Stimulated activated CD8-positive, alpha-beta memory T cell treated with anti-CD3 and anti-CD28 coated beads, Interleukin-15, amount 100 ng/mL, for 48 hours (primary cell): ENCODE results near the gene NELL1.

Experiments used
- DNase-seq, 2 donors: peaks; one replicate each; pipeline ENCODE4 v3.0.0-alpha.2; 2020; ENCODE audit warnings: low read depth in 2 of 2

Gene NELL1

DNA sequence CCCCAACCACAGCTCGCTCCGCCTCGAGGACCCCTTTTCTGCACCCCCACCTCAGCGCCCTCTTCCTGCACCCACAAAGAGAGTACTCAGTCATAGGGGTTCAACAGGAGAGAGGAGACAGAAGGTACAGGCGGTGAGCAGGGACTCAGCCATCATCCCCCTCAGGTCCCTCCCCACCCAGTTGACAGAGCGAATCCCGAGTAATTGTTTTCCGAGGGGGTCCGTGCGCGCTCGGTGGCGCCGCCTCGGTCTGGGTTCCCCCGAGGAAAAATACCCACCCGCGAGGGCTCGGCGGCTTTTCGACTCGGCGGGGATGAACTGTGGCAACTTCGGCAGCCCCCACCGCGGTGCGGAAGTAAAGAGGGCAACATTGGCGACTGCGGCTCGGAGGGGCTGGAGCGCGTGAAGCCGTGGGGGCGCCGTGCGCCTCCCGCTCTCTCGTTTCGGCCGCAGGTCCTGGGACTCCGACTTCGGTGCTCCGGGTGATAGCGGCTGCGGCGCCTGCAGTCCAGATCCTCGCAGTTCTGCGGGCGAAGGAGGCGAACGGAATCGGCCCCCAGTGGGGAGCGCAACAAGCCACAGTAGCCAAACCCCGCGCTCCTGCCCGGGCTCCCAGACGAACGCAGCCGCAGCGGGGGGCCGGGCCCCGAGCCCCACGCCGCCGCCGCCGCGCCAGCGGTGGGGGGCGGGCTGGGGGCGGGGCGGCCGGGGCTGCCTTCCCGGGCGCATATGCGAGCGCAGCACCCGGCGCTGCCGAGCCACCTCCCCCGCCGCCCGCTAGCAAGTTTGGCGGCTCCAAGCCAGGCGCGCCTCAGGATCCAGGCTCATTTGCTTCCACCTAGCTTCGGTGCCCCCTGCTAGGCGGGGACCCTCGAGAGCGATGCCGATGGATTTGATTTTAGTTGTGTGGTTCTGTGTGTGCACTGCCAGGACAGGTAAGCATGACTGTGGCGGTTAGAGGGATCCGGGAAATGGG lies at the start of gene NELL1:
NELL1 (plus strand) TSS at position 743 of the 976 bp plus-strand sequence.
- DNase-seq = no peak

DNA sequence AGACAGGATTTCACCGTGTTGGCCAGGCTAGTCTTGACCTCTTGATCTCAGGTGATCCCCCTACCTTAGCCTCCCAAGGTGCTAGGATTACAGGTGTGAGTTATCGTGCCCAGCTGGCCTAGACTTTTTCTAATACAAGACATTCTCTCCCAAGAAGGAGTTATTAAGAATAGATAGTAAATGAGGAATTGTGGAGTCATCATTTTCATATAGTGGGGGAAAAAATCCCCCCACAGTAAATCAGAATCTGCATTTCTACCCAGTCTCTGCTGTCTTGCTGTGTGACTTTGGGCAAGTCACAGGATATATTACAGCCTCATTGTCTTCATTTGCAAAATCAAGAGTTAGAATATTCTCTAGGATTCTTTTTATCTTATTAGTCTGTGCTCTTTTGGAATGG lies 48.4 kb upstream of the NELL1 start:
- no peak for DNase-seq

DNA sequence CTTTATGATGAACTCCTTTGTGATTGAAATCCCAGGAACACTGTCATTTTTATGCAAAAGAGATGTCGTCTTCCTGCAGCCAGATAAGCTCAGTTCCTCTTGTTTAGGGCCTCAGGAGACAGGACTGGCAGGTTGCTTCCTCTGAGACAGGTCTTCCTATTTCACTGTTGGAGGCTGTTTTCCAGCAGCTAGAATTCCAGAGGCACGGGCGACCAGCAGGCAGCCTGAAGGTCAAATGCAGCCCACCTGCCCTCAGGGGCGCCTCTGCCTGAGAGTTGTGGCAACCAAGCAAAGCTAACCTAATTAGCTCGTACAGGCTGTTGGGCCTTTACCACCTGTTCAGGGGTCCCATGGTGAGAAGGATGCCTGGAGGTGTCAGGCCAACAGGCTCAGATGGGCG lies 47.7 kb upstream of the NELL1 start:
- DNase-seq = no peak

DNA sequence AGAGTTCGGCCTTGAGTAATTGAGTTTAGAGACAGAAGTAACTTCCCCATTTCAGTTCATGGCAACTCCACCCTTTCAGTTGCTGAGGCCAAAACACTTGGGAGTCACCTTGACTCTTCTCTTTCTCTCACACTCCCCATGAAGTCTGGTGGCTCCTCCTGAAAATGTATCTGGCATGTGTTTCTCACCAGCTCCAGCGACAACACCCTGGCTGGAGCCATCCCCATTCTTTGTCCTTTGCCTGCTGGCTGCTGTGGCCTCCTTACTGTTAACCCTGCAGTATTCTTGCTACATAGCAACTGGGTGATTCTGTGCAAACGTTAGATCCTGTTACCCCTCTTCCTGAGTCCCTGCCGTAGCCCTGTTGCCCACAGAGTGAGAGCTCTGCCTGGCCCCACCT lies 46.1 kb upstream of the NELL1 start:
- DNase-seq = no peak

DNA sequence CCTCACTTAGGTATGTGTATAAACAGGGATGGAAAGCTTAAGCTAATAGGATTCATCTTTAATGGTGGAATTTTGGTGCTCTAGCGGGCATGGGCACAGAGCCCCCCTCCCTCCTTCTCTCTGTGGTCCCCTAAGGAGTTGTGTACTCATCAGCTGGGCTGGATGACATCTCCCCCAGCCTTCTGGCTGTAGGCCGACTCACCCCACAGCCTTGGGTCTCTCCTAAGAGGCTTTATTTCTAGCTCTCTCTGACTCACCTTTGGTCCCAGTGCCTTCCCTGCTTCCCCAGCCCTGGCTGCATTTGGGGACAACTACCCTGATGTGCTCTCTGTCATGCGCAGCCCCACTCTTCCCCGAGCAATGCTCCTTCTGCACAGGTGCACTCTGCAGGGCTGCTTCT lies 43.1 kb upstream of the NELL1 start:
- no peak for DNase-seq

DNA sequence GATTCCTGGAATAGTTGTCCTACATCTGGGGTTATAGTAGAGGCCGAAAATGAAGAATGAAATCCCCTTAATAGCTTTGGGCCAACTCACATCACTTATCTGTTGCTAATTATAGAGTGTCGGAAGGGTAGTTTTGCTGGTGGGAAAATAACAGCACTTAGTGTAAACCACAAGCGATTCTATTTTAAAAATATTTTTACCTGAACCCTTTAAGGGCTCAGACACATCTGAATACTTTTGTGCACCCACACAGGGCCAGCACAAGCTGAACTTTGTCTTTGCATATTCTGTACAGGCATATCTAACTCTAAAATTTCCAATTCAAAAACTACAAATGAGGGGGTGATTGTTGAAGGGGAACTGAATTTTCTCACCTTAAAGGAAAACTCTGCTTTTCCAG lies 42.4 kb upstream of the NELL1 start:
- DNase-seq = no peak

DNA sequence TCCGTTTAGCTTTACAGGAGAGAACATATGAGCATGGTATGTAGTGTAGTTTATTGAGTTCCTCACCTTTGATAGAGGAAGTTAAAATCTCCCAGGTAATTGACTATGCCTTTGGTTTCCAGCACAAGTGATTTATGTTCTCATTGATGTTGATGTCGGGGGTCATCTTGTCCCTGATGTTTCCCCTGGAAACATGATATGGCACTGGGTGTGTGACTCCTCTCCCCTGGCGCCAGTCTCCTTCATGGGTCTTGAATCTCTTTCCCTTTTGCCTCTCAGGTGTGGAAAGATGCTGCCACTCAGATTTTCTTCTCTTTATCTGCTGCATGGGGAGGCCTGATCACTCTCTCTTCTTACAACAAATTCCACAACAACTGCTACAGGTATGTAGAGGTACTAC lies 41.7 kb upstream of the NELL1 start:
- no peak for DNase-seq

DNA sequence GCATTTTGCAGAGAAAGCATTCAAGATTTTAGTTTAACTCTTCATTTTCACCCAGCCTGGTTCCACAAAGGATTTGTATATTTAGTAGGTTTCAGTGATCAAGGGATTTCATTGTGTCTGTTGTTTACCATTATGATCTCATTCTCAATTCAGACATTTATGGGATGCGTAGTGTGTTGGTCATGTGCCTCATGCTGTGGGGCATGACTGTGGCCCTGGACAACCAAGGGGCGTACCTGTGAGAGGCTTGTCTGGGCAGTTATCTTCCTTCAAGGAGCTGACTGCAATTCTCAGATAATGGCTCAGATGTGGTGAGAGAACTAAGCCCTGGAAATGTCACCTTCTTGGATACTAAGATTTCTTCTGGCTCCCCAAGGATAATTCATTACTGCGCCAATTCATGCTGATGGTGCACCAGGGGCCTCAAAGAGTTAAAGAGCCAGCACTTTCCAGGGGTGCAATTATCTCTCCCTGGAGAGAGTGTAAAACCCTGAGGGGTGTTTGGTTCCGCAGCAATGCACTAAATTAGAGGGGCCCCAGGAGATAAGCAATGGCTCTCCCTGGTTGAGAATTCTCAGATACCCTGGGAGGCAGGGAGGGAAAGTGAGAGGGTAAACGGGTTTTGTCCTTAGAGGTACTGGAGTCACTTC lies 37.7 kb upstream of the NELL1 start:
- no peak for DNase-seq

DNA sequence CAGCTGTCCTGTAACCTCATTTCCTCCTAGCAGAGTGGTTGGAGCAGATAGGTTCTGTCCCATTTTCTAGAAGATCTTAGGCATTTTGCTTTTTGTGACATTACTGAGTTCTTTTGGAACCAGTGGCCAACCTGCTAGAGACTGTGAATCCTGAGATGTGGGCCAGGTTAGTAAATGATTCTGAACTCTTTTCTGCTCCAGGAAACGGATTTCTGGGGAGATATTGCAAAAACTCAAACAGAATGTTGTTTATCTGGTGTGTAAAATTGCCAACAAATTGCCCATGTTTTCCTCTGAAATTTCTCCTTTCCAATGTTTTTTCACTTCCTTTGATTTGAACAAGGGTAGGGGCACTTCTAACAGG lies 37.2 kb upstream of the NELL1 start:
- no peak for DNase-seq

DNA sequence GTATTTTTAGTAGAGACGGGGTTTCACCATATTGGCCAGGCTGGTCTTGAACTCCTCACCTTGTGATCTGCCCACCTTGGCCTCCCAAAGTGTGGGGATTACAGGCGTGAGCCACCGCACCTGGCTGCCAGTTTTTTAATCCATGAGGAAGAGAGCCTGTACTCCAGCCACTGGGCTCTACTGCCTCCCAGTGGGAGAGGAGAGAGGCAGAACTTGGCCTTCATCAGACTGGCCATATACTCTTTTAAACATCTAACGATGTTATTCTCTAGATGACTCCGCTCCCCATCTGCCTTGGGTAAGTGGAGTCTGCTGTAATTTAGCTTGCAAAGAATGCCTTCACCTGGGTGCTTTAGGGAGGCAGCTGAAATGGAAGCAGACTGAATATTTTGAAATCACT lies 35.3 kb upstream of the NELL1 start:
- no peak for DNase-seq

DNA sequence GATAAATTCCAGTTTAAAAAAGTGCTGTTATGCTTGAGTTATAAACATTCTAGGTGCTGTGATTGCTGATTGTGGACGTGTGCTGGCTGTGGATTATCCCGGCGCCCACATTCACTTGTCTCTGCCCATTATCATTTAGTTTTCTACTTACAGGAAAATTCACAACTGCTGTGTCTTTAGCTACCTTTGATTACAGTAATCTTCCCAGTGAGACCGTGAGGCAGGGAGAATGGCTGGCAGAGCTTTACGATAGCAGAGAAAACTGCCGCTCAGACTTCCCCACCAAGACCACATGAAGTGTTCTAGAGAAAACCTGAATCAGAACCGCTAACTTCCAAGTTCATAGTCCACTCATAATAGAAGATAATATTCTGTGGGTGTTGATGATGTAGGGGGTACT lies 34.6 kb upstream of the NELL1 start:
- DNase-seq = no peak

DNA sequence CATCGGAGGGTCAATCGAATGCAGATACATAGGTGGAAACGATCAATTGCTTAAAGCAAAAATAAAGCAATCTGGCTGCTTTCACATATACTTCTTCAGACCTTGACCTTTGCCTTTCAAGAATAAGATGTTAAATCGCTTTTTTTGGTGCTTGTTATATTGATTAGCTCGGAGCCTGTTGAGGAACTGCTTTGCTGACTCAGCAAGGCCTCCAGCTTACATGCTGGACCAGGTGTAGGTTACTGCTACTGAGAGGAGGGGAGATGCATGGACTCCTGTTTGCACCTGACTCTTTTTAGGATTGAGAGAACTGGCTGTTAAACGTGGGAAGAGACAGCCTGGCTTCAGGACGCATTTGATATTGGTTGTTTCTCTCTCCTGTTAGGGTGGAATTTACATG lies 31.3 kb upstream of the NELL1 start:
- no peak for DNase-seq

DNA sequence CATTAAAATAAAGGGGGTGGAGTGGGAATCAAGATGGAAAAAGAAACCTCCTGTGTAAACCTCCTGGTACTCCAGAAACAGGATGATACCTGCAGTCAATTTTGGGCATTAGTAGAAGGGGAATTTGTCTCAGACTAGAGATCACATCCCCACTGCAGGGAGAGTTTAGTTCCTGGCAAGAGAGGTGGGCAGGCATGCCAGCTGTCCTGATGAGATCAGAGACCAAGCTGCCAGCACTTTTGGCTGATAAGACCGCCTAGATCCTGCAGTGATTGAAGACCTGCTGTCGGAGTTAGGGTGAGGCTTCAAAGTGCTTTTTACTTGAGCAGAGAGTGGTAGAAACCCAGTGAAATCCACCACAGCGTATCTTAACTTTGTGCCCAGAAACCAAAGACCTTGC lies 29.7 kb upstream of the NELL1 start:
- no peak for DNase-seq

DNA sequence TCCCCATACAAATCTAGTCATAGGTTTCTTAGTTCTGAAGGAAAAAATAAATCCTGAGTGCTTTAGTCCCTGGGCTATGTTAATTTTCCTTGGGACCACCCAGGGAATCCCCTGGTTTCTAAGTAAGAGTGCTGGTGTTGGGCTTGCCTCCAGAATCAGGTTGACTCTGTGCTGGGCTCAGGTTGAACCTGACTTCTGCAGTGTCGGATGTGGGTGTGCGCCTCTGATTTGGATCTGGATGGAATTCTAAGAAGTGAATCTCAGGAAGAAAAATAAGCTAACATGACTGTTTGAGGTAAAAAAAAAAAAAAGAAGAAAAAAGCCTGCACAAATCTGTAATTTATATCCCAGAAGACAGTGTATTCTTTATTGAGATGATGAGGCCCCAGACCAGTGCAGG lies 29.0 kb upstream of the NELL1 start:
- no peak for DNase-seq

DNA sequence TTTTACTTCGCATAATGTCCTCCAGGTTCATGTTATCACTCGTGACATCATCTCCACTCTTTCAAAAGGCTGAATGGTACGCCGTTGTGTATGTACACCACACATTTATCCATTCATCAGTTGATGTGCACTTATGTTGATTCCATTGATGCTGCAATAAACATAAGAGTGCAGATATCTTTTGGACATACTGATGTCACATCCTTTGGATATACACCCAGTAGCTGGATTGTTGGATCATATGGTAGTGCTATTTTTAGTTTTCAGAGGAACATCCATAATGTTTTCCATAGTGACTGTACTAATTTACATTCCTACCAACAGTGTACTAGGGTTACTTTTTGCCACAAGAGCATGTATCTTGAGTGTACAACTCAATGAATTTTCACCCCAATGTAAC lies 25.0 kb upstream of the NELL1 start:
- DNase-seq = no peak

DNA sequence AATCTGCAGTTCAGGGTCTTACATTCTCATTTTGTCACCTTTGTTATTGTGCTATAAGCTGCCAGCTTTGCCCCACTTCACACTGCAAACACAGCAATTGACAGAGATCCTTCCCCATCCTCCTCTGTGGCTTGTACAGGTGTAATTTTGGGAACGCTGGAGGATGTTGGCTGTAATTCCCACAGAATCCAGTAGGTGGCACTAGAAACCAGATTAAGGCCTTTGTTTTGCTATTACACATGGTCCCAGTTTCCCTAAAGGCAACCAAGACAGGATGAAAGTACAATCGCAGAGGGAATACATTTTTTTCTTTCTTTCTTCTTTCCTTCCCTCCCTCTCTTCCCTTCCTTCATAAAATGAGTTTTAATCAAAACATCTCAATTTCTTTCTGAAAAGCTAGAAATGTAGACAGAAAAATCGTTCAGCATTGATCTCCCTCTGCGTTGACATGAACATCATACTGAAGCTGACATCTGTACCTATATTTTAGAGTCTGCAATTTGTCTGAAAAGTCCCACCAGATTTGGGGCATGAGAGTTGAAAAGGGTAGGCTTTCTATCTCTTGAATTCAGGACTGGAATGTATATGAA lies 21.3 kb upstream of the NELL1 start:
- no peak for DNase-seq

DNA sequence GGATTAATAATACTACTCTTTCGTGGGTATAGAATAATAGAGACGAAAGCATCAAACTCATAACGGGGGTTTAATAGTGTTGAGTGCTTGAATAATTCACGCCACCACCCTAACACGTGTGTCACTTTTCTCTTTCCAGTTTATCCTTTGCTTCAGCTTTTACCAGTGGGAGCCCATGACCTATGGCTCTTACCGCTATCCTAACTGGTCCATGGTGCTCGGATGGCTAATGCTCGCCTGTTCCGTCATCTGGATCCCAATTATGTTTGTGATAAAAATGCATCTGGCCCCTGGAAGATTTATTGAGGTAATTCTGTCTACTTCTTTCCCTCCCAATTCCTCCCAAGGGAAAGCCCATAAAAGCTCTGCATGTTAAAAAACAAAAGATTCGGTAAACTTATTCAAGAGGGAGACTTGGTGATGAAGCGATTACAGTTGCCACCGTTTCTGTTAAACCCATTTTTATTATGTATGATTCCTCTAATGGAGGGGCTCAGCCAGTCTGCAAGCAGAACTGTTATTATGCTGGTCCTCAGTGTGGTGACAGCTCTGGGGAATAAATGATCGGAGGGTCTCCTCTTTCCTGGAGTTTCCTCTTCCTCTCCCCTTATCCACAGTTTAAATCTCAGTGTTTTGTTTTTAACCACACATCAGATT lies 17.1 kb upstream of the NELL1 start:
- no peak for DNase-seq

DNA sequence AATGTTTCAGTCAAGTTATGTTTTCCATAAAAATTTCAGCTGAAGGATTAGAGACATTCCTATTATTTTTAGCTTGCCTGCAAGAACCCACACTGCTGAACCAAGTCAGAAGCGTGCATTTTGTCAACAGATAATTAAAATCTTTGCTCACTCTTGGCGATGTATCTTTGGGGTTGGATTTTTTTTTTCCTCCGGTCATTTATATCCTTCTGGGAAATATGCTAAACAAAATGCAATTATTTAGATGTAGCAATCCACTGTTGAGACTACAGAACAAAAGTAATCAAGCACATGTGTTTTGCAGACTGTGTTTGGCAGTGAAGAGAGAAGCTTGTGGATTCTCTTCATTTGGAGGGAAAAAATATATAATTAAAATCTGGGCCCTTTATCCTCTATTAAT lies 15.3 kb upstream of the NELL1 start:
- no peak for DNase-seq

DNA sequence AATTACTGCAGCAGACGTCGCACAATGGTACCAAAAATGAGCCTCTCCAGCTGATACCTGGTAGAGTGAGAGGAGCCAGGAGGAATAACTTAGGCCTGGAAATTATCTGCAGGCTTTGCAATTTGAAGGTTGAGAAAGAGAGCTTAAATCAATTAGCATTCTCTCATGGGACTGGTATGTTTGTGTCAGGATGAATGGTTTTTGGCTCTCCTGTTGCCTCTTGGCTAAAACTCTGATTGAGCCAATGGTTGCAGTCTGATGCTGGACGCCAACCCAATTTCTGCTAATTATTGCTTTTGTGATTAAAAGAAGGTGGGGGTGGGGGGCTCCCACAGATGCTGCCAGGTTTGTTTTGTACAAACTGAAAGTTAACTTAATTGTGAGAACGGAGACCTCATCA lies 12.5 kb upstream of the NELL1 start:
- DNase-seq = no peak

DNA sequence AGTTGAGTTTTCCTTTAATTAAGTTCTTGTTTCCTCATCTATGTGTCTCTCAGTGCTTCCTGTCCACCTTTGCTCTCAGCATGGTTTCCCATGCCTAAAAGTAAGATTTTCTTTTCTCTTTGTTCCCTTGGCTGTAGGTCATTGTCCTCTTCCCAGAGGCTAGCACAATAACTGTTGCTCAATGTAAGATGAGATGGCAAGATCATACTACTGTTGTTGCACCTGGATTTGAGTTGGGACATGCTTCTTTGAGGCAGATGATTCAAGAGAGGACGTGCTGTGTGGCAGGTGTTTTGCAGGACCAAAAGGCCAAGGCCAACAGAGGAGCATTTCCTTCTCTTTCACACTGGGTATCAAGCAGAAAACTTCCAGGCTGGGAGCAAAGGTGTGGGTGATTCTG lies 11.3 kb upstream of the NELL1 start:
- DNase-seq = no peak

DNA sequence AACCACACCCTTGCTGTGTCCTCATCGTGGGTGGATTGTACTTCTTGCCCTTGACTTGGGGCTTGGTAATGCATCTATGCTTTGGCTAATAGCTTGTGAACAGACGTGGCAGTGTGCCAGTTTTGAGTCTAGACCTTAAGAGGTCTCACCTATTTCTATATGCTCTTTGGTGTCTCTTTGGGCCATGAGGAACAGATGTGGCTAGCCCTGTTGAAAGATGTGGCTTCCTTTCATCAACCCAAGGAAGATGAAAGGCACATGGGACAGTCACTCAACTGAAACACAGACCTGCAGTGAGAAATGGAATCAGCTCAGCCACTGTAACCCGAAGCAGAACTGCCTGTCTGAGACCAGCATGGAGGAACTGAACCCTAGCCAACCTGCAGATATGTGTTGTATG lies 7.9 kb upstream of the NELL1 start:
- no peak for DNase-seq

DNA sequence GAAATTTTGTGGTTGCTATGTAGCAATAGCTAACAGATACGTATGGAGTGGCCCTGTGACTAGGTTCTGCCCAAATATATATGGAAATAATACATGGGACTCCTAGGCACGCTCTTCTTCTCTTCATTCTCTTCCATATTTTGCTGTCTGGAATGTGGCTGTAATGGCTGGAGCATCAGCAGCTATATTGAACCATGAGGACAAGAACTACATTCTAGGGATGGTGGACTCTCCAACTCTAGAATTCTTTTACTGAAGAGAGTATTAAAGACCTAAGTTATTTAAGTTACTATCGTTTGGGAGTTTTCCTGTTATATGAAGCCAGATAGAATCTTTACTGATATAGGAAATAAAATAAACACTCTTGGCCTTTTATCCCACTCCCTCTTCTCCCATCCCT lies 7.5 kb upstream of the NELL1 start:
- DNase-seq = no peak
